Brain microvascular endothelial cell (primary cell): ENCODE data around the gene VGLL3.
A peak's percentile ranks its signal among the peaks of the same experiment; 100 is the strongest.

ENCODE experiments used
- DNase-seq: peaks from one replicate; pipeline ENCODE4 v3.0.0-alpha.2; 2020
- H3K27ac ChIP-seq: fragments of 250-450 bp; sonication (Bioruptor Pico); 2 replicates; pipeline ENCODE4 v1.5.1; 2020; ENCODE audit warnings: mild to moderate bottlenecking, moderate library complexity
- H3K27me3 ChIP-seq: fragments of 250-450 bp; sonication (Bioruptor Pico); replicated peaks from 2 replicates; pipeline ENCODE4 v1.5.1; 2020; ENCODE audit warnings: mild to moderate bottlenecking
- H3K36me3 ChIP-seq: fragments of 250-450 bp; sonication (Bioruptor Pico); replicated peaks from 2 replicates; pipeline ENCODE4 v1.5.1; 2020; ENCODE audit warnings: mild to moderate bottlenecking
- H3K4me3 ChIP-seq: 2 replicates; pipeline ENCODE4 v1.5.1; 2011; ENCODE audit warnings: low read depth, mild to moderate bottlenecking, control low read depth, low read length, moderate library complexity
- CTCF ChIP-seq: IDR thresholded peaks from 2 replicates; pipeline ENCODE4 v1.5.1; 2011; ENCODE audit warnings: low read depth, mild to moderate bottlenecking, moderate library complexity, low read length, control low read depth, inconsistent platforms; ENCODE audit errors: missing control alignments
- in situ Hi-C: cut with HindIII; loops from 2 replicates; pipeline ENCODE4 v1.10.0; 2017; ENCODE audit warnings: low sequenced_read_pairs, low pct_ligation_motif_present

VGLL3 gene

GRCh38 chr3:87001473-87002098 is 10.6 kb upstream of the VGLL3 start:
- TF ChIP-seq CTCF, result no peak
- no peaks in the 10 kb centered on the region for H3K36me3 ChIP-seq

GRCh38 chr3:87000940-87001339 is 10.0 kb upstream of the VGLL3 start:
- Histone ChIP-seq H3K27me3 (no peaks in the 10 kb centered on the region), H3K4me3 (no peak overlapping the region), H3K27ac (no peak overlapping the region), H3K36me3 (no peaks in the 10 kb centered on the region)
- TF ChIP-seq CTCF, result no peak
- in situ Hi-C loops, result no loop called here
- no peak for DNase-seq

More at GRCh38 chr3:87001473-87002098, 10.6 kb upstream of the VGLL3 start:
- in situ Hi-C loops, result no loop called here
- H3K27me3 ChIP-seq, result no peaks in the 10 kb centered on the region
- no peak overlapping the region for H3K4me3 ChIP-seq
- no peak for DNase-seq
- H3K27ac ChIP-seq, result no peak overlapping the region

- H3K4me3 ChIP-seq, result no peak overlapping the region
- no peak for TF ChIP-seq CTCF
- no peaks in the 10 kb centered on the region for H3K36me3 ChIP-seq
- H3K27me3 ChIP-seq, result no peaks in the 10 kb centered on the region
- no peak overlapping the region for H3K27ac ChIP-seq
- no peak for DNase-seq
- in situ Hi-C loops, result no loop called here
Observed at GRCh38 chr3:86998569-86998968, 7.6 kb upstream of the VGLL3 start.

- in situ Hi-C loops, result no loop called here
- Histone ChIP-seq H3K27me3 (no peaks in the 10 kb centered on the region), H3K4me3 (no peak overlapping the region), H3K27ac (peak overlapping the region; percentile 93), H3K36me3 (no peaks in the 10 kb centered on the region)
- peak; percentile 88 for DNase-seq
- TF ChIP-seq CTCF, result no peak
Observed at GRCh38 chr3:86996261-86996955, 5.5 kb upstream of the VGLL3 start.

- DNase-seq, result peak; percentile 93
- Histone ChIP-seq H3K4me3 (no peak overlapping the region), H3K36me3 (peaks cover 2% of the 10 kb centered on the region), H3K27ac (peak overlapping the region; percentile 93), H3K27me3 (no peaks in the 10 kb centered on the region)
- in situ Hi-C loops, result no loop called here
- no peak for TF ChIP-seq CTCF
Observed at GRCh38 chr3:86995537-86995936, 4.6 kb upstream of the VGLL3 start.
